Measurements from ENCODE around the gene GFOD2. TPM values are rescaled to one million over a fixed set of nuclear protein-coding genes. Genes with fewer than 3 reads are reported as not detected.

The GFOD2 gene
- total RNA-seq, 2 experiments from 2014 or later: 16.2 to 18.0 TPM

DNA sequence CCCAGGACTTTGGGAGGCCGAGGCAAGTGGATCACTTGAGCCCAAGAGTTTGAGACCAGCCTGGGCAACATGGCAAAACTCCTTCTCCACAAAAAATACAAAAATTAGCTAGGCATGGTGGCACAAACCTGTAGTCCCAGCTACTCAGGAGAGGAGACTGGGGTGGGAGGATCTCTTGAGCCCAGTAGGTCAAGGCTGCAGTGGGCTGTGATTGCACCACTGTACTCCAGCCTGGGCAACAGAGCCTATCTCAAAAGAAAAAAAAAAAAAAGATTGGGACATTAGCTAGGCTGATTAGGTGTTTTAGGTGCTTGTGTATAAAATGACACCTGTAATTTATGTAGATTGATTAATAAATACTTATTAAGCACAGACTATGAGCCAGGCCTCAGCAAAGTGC, 10.1 kb downstream of the GFOD2 start:
- intact Hi-C loops (cut with micrococcal nuclease; ENCODE audit: unreplicated experiment): no loop called here
- H3K79me2 ChIP-seq (ENCODE audit: insufficient read depth, low read depth, low read length): peaks cover 8% of the 10 kb centered on the region; the same call in 1 of the 2 replicates
- H3K36me3 ChIP-seq (ENCODE audit: insufficient read depth, low read length): no peaks in the 10 kb centered on the region
- H3K9me3 ChIP-seq (ENCODE audit: low read length): no peaks in the 10 kb centered on the region
- DNase-seq (ENCODE audit: low spot score): no peak
- H3K4me2 ChIP-seq (ENCODE audit: low read length): no peak overlapping the region
- H3K4me3 ChIP-seq (ENCODE audit: low read depth, low read length, poor library complexity, severe bottlenecking): no peak overlapping the region
- POLR2A ChIA-PET: interaction anchor here (0.7 to 1.1 kb wide), 3 partner anchors 11 to 109 kb away, joined by 3 to 5 read pairs (median 3); no protein-coding TSS in a partner anchor
- no peaks in the 10 kb centered on the region for H3K9me2 ChIP-seq (ENCODE audit: insufficient read depth, low read length)
- CTCF ChIA-PET (ENCODE audit: unreplicated experiment): no interaction called here
- H2AFZ ChIP-seq (ENCODE audit: low read length): no peak overlapping the region
- peaks cover under 1% of the 10 kb centered on the region for H3K4me1 ChIP-seq (ENCODE audit: insufficient read depth, low read length, poor library complexity, severe bottlenecking)
- no TSS peak for BruUV-seq (replicated peaks)
- H4K20me1 ChIP-seq (ENCODE audit: insufficient read depth, low read length): no peaks in the 10 kb centered on the region
- H3K27ac ChIP-seq (ENCODE audit: low read depth, low read length, poor library complexity, severe bottlenecking): no peak overlapping the region
- TF ChIP-seq, protein P1, sequence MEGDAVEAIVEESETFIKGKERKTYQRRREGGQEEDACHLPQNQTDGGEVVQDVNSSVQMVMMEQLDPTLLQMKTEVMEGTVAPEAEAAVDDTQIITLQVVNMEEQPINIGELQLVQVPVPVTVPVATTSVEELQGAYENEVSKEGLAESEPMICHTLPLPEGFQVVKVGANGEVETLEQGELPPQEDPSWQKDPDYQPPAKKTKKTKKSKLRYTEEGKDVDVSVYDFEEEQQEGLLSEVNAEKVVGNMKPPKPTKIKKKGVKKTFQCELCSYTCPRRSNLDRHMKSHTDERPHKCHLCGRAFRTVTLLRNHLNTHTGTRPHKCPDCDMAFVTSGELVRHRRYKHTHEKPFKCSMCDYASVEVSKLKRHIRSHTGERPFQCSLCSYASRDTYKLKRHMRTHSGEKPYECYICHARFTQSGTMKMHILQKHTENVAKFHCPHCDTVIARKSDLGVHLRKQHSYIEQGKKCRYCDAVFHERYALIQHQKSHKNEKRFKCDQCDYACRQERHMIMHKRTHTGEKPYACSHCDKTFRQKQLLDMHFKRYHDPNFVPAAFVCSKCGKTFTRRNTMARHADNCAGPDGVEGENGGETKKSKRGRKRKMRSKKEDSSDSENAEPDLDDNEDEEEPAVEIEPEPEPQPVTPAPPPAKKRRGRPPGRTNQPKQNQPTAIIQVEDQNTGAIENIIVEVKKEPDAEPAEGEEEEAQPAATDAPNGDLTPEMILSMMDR (conservative IDR thresholded peaks at IDR 0.05; ENCODE audit: low read length): no peak
- no peak for TF ChIP-seq EZH2phosphoT487 (IDR thresholded peaks at IDR 0.05; ENCODE audit: borderline replicate concordance, low read depth, low read length)

DNA sequence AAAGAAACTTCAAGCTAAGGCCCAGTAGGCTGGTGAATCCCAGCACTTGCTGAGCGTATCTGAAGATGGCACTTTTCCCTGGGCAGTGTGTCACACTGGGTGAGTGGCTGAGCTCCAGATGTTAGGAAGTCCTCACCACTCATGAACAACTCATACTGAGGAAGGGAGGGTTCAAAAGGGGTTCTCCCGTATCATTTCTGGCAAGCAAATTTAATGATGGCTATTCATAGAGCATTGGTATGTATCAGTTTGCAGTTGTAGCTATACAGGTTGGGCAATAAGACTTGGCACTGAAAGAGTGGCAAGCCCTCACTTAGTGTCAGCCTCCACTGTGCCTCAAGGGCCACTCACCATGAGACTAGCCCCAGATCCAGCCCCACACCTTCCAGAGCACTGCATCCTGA, 10.7 kb downstream of the GFOD2 start:
- POLR2A ChIA-PET: interaction anchor here (0.6 to 1.0 kb wide), 3 partner anchors 16 to 1455 kb away, joined by 3 to 5 read pairs (median 4); no protein-coding TSS in a partner anchor
- no peak for DNase-seq (ENCODE audit: low spot score)
- intact Hi-C loops (cut with micrococcal nuclease; ENCODE audit: unreplicated experiment): no loop called here
- H3K4me3 ChIP-seq (ENCODE audit: low read depth, low read length, poor library complexity, severe bottlenecking): no peak overlapping the region
- H3K4me2 ChIP-seq (ENCODE audit: low read length): no peak overlapping the region
- H3K27ac ChIP-seq (ENCODE audit: low read depth, low read length, poor library complexity, severe bottlenecking): no peak overlapping the region
- BruUV-seq (replicated peaks): no TSS peak
- CTCF ChIA-PET (ENCODE audit: unreplicated experiment): no interaction called here
- no peaks in the 10 kb centered on the region for H4K20me1 ChIP-seq (ENCODE audit: insufficient read depth, low read length)
- no peaks in the 10 kb centered on the region for H3K9me2 ChIP-seq (ENCODE audit: insufficient read depth, low read length)
- peaks cover 5% of the 10 kb centered on the region for H3K4me1 ChIP-seq (ENCODE audit: insufficient read depth, low read length, poor library complexity, severe bottlenecking)
- peaks cover 3% of the 10 kb centered on the region; the same call in 1 of the 2 replicates for H3K79me2 ChIP-seq (ENCODE audit: insufficient read depth, low read depth, low read length)
- no peak overlapping the region for H2AFZ ChIP-seq (ENCODE audit: low read length)
- H3K36me3 ChIP-seq (ENCODE audit: insufficient read depth, low read length): no peaks in the 10 kb centered on the region
- no peaks in the 10 kb centered on the region for H3K9me3 ChIP-seq (ENCODE audit: low read length)
- TF ChIP-seq, protein P1 (conservative IDR thresholded peaks at IDR 0.05; ENCODE audit: low read length): no peak
- TF ChIP-seq EZH2phosphoT487 (IDR thresholded peaks at IDR 0.05; ENCODE audit: borderline replicate concordance, low read depth, low read length): no peak

GRCh38 chr16:67707790-67708189, 11.3 kb downstream of the GFOD2 start:
- no peak overlapping the region for H2AFZ ChIP-seq (ENCODE audit: low read length)
- H3K27ac ChIP-seq (ENCODE audit: low read depth, low read length, poor library complexity, severe bottlenecking): no peak overlapping the region
- no peak for TF ChIP-seq EZH2phosphoT487 (IDR thresholded peaks at IDR 0.05; ENCODE audit: borderline replicate concordance, low read depth, low read length)
- TF ChIP-seq, protein P1 (conservative IDR thresholded peaks at IDR 0.05; ENCODE audit: low read length): no peak
- peaks cover 4% of the 10 kb centered on the region; the same call in 1 of the 2 replicates for H3K79me2 ChIP-seq (ENCODE audit: insufficient read depth, low read depth, low read length)
- H4K20me1 ChIP-seq (ENCODE audit: insufficient read depth, low read length): no peaks in the 10 kb centered on the region
- H3K4me3 ChIP-seq (ENCODE audit: low read depth, low read length, poor library complexity, severe bottlenecking): no peak overlapping the region
- ChIA-PET POLR2A (interaction anchor here (0.6 to 1.0 kb wide), 2 partner anchors 15 to 1456 kb away, joined by 4 to 5 read pairs; no protein-coding TSS in a partner anchor), CTCF (ENCODE audit: unreplicated experiment) (no interaction called here)
- H3K4me1 ChIP-seq (ENCODE audit: insufficient read depth, low read length, poor library complexity, severe bottlenecking): peaks cover 5% of the 10 kb centered on the region
- no peaks in the 10 kb centered on the region for H3K9me2 ChIP-seq (ENCODE audit: insufficient read depth, low read length)
- H3K9me3 ChIP-seq (ENCODE audit: low read length): no peaks in the 10 kb centered on the region
- intact Hi-C loops (cut with micrococcal nuclease; ENCODE audit: unreplicated experiment): no loop called here
- no peaks in the 10 kb centered on the region for H3K36me3 ChIP-seq (ENCODE audit: insufficient read depth, low read length)
- BruUV-seq (replicated peaks): no TSS peak
- no peak for DNase-seq (ENCODE audit: low spot score)
- no peak overlapping the region for H3K4me2 ChIP-seq (ENCODE audit: low read length)

Measured in OCI-LY7 (cell line).